GM12878 (cell line): Measurements from ENCODE around the gene SORBS2. TPM values are rescaled to one million over a fixed set of nuclear protein-coding genes. Genes with fewer than 3 reads are reported as not detected.

Experiments
- ATAC-seq: fragments of 200-7000 bp; cut with Tn5 transposase; 3 replicates; pipeline ENCODE4 v1.9.1; 2020; ENCODE audit warnings: mild to moderate bottlenecking, moderate library complexity
- BruUV-seq: library from RNA; stranded (reverse); fragments of 400-500 nt; replicated peaks from 2 replicates; lab custom pipeline; 2021; lab: Mats Ljungman, UMichigan
- CTCF ChIA-PET: fragments of 300-600 bp; sonication (Branson Sonifier 250); formaldehyde crosslinking; extraction: SDS; loops from one replicate; lab custom pipeline; 2021; ENCODE audit warnings: inconsistent platforms; lab: Yijun Ruan, JAX
- POLR2A ChIA-PET: fragments of 350-600 bp; formaldehyde crosslinking; extraction: SDS; loops from one replicate; lab custom pipeline; 2021; ENCODE audit warnings: inconsistent platforms; lab: Charles Lee
- RAD21 ChIA-PET: fragments of 300-600 bp; sonication (Branson Sonifier 250); formaldehyde crosslinking; loops from one replicate; lab custom pipeline; 2023; ENCODE audit warnings: antibody characterized with exemption; ENCODE audit not compliant: unreplicated experiment; lab: Charles Lee
- SMC1A ChIA-PET: fragments of 300-600 bp; sonication (Branson Sonifier 250); formaldehyde crosslinking; loops from one replicate; lab custom pipeline; 2023; ENCODE audit not compliant: unreplicated experiment, uncharacterized antibody; lab: Charles Lee
- DNase-seq: peaks from one replicate; pipeline ENCODE4 v3.0.0-alpha.2; 2011; ENCODE audit warnings: low read depth, low spot score
- FAIRE-seq: peaks from 3 replicates; lab custom pipeline; 2011; peaks lifted over from hg19 to GRCh38; lab: Jason Lieb, UNC
- H2AFZ ChIP-seq: 2 replicates; pipeline ENCODE4 v1.6.0; 2011; ENCODE audit warnings: low read depth, low read length, control low read depth; ENCODE audit not compliant: control insufficient read depth
- H3K27ac ChIP-seq: 2 replicates; pipeline ENCODE4 v1.5.1; 2011; ENCODE audit warnings: control low read depth; ENCODE audit not compliant: control insufficient read depth, insufficient read depth
- H3K27me3 ChIP-seq, 2 experiments: replicated peaks in 1 of 2; 2 replicates each; pipeline versions ENCODE4 v1.6.0 to v1.6.1; 2011; ENCODE audit warnings: low read length in 1 of 2; ENCODE audit not compliant: control insufficient read depth in 2 of 2, insufficient read depth in 2 of 2
- H3K36me3 ChIP-seq, 2 experiments: 2 replicates each; pipeline ENCODE4 v1.5.1; 2011; ENCODE audit warnings: low read length in 1 of 2; ENCODE audit not compliant: control insufficient read depth in 2 of 2, insufficient read depth in 2 of 2
- H3K4me1 ChIP-seq: 2 replicates; pipeline ENCODE4 v1.6.1; 2011; ENCODE audit warnings: mild to moderate bottlenecking, low read length, moderate library complexity, mixed read lengths; ENCODE audit not compliant: control insufficient read depth, insufficient read depth
- H3K4me2 ChIP-seq: 2 replicates; pipeline ENCODE4 v1.6.0; 2011; ENCODE audit warnings: control low read depth; ENCODE audit not compliant: control insufficient read depth, insufficient read depth
- H3K4me3 ChIP-seq: fragments of 200-600 bp; sonication (generic); 2 replicates; pipeline ENCODE4 v1.5.1; 2016
- H3K79me2 ChIP-seq: 2 replicates; pipeline ENCODE4 v1.6.0; 2011; ENCODE audit warnings: low read length; ENCODE audit not compliant: control insufficient read depth, insufficient read depth
- H3K9ac ChIP-seq: 2 replicates; pipeline ENCODE4 v1.8.0; 2011; ENCODE audit warnings: low read length, control low read depth, mixed read lengths; ENCODE audit not compliant: control insufficient read depth, insufficient read depth
- H3K9me3 ChIP-seq: replicated peaks from 3 replicates; pipeline ENCODE4 v1.5.1; 2011; ENCODE audit warnings: mild to moderate bottlenecking, low read length; ENCODE audit not compliant: control insufficient read depth, insufficient read depth
- H4K20me1 ChIP-seq: 2 replicates; pipeline ENCODE4 v1.6.0; 2011; ENCODE audit not compliant: control insufficient read depth, insufficient read depth
- ATF2 ChIP-seq: IDR thresholded peaks from 2 replicates; pipeline ENCODE4 v1.6.1; 2012; ENCODE audit warnings: low read length, inconsistent platforms
- BHLHE40 ChIP-seq, 2 experiments: fragments of 450-650 bp in 1 of 2; IDR thresholded peaks; 2 replicates each; pipeline ENCODE4 v1.6.1; 2011 to 2017; ENCODE audit warnings: low read depth in 2 of 2, borderline replicate concordance in 1 of 2, improper control_type of control experiment in 1 of 2, low read length in 1 of 2, mild to moderate bottlenecking in 1 of 2
- EGR1 ChIP-seq, 2 experiments: IDR thresholded peaks; 1 replicate in 1 of 2; 2 replicates in 1 of 2; pipeline ENCODE4 v1.6.1; 2011 to 2012; ENCODE audit warnings: low read depth in 2 of 2, low read length in 2 of 2, borderline replicate concordance in 1 of 2, mild to moderate bottlenecking in 1 of 2, moderate library complexity in 1 of 2
- FOXK2 ChIP-seq: fragments of 450-650 bp; IDR thresholded peaks from 2 replicates; pipeline ENCODE4 v1.6.1; 2017; ENCODE audit warnings: mild to moderate bottlenecking, moderate library complexity
- GABPA ChIP-seq: IDR thresholded peaks from 2 replicates; pipeline ENCODE4 v1.6.1; 2014; ENCODE audit warnings: antibody characterized with exemption, low read depth, mild to moderate bottlenecking, inconsistent platforms
- IKZF2 ChIP-seq, 2 experiments: fragments of 450-650 bp; IDR thresholded peaks; 2 replicates each; pipeline ENCODE4 v1.6.1; 2017; ENCODE audit warnings: mild to moderate bottlenecking in 2 of 2, moderate library complexity in 2 of 2
- JUNB ChIP-seq: IDR thresholded peaks from 2 replicates; pipeline ENCODE4 v1.6.1; 2016; ENCODE audit warnings: antibody characterized with exemption, mild to moderate bottlenecking
- NFXL1 ChIP-seq: fragments of 450-650 bp; IDR thresholded peaks from 2 replicates; pipeline ENCODE4 v1.6.1; 2017; ENCODE audit warnings: antibody characterized with exemption, mild to moderate bottlenecking, borderline replicate concordance
- PRDM15 ChIP-seq: fragments of 450-650 bp; formaldehyde crosslinking; IDR thresholded peaks from 2 replicates; pipeline ENCODE4 v1.4.0; 2020; ENCODE audit warnings: mild to moderate bottlenecking, moderate library complexity
- SRF ChIP-seq, 2 experiments: IDR thresholded peaks; 2 replicates each; pipeline ENCODE4 v1.6.1; 2011; ENCODE audit warnings: low read depth in 2 of 2, low read length in 2 of 2, mild to moderate bottlenecking in 1 of 2, moderate library complexity in 1 of 2
- TCF12 ChIP-seq: IDR thresholded peaks from 2 replicates; pipeline ENCODE4 v1.6.1; 2011; ENCODE audit warnings: low read depth, mild to moderate bottlenecking, low read length
- ZNF622 ChIP-seq: fragments of 450-650 bp; IDR thresholded peaks from 2 replicates; pipeline ENCODE4 v1.6.1; 2017; ENCODE audit warnings: mild to moderate bottlenecking, inconsistent platforms
- ZSCAN29 ChIP-seq: fragments of 450-650 bp; IDR thresholded peaks from 2 replicates; pipeline ENCODE4 v1.6.1; 2017; ENCODE audit warnings: mild to moderate bottlenecking, moderate library complexity
- WGBS: methylation state at CpG from one replicate; pipeline ENCODE4 v1.1.6; 2016; ENCODE audit warnings: low lambda C conversion rate; ENCODE audit not compliant: insufficient replicate concordance, insufficient coverage; ENCODE audit errors: missing lambda C conversion rate; 5-methylcytosine and 5-hydroxymethylcytosine counted together
- in situ Hi-C: fragments of 300-500 bp; cut with MboI; formaldehyde crosslinking; loops from 9 replicates; pipeline ENCODE4 v1.14.3; 2018; ENCODE audit warnings: mixed read lengths
- intact Hi-C: fragments of 100-400 bp; cut with micrococcal nuclease; formaldehyde crosslinking; loops from one replicate; pipeline ENCODE4 v1.14.2; 2022; ENCODE audit not compliant: unreplicated experiment
- polyA plus RNA-seq, 11 experiments: library from polyadenylated mRNA; depleted of rRNA in 4 of 11; unstranded in 6 of 11; stranded (reverse) in 5 of 11; fragments of >200 nt; fragmentation: Nextera tagmentation in 4 of 11; fragmentation: Illumina TruSeq in 1 of 11; extraction: Ambion mirVana in 4 of 11; extraction: Trizol in 1 of 11; gene quantifications; 1 replicate in 1 of 11; 2 replicates in 10 of 11; pipeline versions ENCODE4 v1.2.1 to v1.2.3, GENCODE V29; 2011 to 2016; ENCODE audit warnings: inconsistent platforms in 2 of 11, missing spikeins in 2 of 11, low read depth in 1 of 11
- total RNA-seq, 4 experiments: library from RNA; depleted of rRNA in 3 of 4; stranded (reverse); fragments of >200 nt in 3 of 4; fragmentation: Illumina TruSeq in 1 of 4; extraction: Trizol in 1 of 4; gene quantifications; 2 replicates each; pipeline versions ENCODE4 v1.2.1 to v1.2.3, GENCODE V29; 2013 to 2021

SORBS2 gene
- total and polyA plus RNA-seq, 10 of the 15 experiments (the other 5 are each of a cell fraction or from before 2014, with no cell fraction given), result 0.06 to 3.0 (median 0.79) TPM

GRCh38 chr4:185799442-185799841 is 12.6 kb downstream of the SORBS2 start:
- no peaks in the 10 kb centered on the region for H3K4me1 ChIP-seq
- RAD21 ChIA-PET, result no interaction called here
- no peaks in the 10 kb centered on the region; the same call in 2 of the 3 replicates for H3K9me3 ChIP-seq
- no peak for TF ChIP-seq TCF12
- no peak for TF ChIP-seq ZNF622
- TF ChIP-seq SRF (IDR thresholded peaks at IDR 0.05; ENCODE audit: low read depth in 2 of 2, low read length in 2 of 2), result no peak
- no peak for TF ChIP-seq ATF2
- no peak for TF ChIP-seq JUNB
- TF ChIP-seq PRDM15 (CRISPR knock-in tag), result no peak
- no peak for TF ChIP-seq FOXK2
- no peak for TF ChIP-seq GABPA
- no peak for TF ChIP-seq NFXL1
- no peak for TF ChIP-seq BHLHE40 (IDR thresholded peaks at IDR 0.05; ENCODE audit: borderline replicate concordance in 1 of 2, low read depth in 2 of 2, low read length in 1 of 2)
- no peak for TF ChIP-seq EGR1 (IDR thresholded peaks at IDR 0.05; ENCODE audit: borderline replicate concordance in 1 of 2, low read depth in 2 of 2, low read length in 2 of 2)
- no peak for TF ChIP-seq ZSCAN29
- TF ChIP-seq IKZF2 (IDR thresholded peaks at IDR 0.05), result no peak
- TF ChIP-seq, all 136 proteins: peak for 0
- intact Hi-C loops, result no loop called here
- H3K4me3 ChIP-seq, result no peak overlapping the region
- ChIA-PET CTCF (no interaction called here), POLR2A (no interaction called here), SMC1A (no interaction called here)
- DNase-seq, result no peak
- FAIRE-seq, result no peak
- no peak overlapping the region for H3K27ac ChIP-seq
- no peaks in the 10 kb centered on the region for H3K27me3 ChIP-seq
- no peaks in the 10 kb centered on the region for H4K20me1 ChIP-seq
- H3K4me2 ChIP-seq, result no peak overlapping the region
- no peaks in the 10 kb centered on the region for H3K36me3 ChIP-seq
- no peaks in the 10 kb centered on the region for H3K79me2 ChIP-seq
- BruUV-seq, result no TSS peak
- 60% methylated on average over 10 of the region's 10 CpGs for whole genome bisulfite sequencing
- in situ Hi-C loops, result no loop called here
- H3K9ac ChIP-seq, result no peak overlapping the region
- no peak for ATAC-seq
- no peak overlapping the region for H2AFZ ChIP-seq
